Glutamatergic neuron (in vitro differentiated cells): ENCODE data around the gene TMA7. TPM values are rescaled to one million over a fixed set of nuclear protein-coding genes. Genes with fewer than 3 reads are reported as not detected.
"Not testable (repeated sequence)": the region's sequence is repeated elsewhere in the genome, so short reads cannot be mapped to it uniquely, and the experiment has no call there.

Experiments used
- DNase-seq: peaks from one replicate; pipeline ENCODE4 v3.0.0; 2022
- H3K27ac Mint-ChIP-seq: one replicate; pipeline ENCODE4 v1.8.0; 2020; ENCODE audit warnings: mild to moderate bottlenecking, mixed read lengths, inconsistent platforms; ENCODE audit not compliant: unreplicated experiment
- H3K27me3 Mint-ChIP-seq: one replicate; pipeline ENCODE4 v1.8.0; 2020; ENCODE audit warnings: mild to moderate bottlenecking, moderate library complexity, mixed read lengths, inconsistent platforms; ENCODE audit not compliant: unreplicated experiment
- H3K36me3 Mint-ChIP-seq: one replicate; pipeline ENCODE4 v1.8.0; 2020; ENCODE audit warnings: mild to moderate bottlenecking, mixed read lengths, inconsistent platforms; ENCODE audit not compliant: unreplicated experiment
- H3K4me1 Mint-ChIP-seq: one replicate; pipeline ENCODE4 v1.8.0; 2020; ENCODE audit warnings: mild to moderate bottlenecking, low read depth, mixed read lengths, inconsistent platforms; ENCODE audit not compliant: unreplicated experiment
- H3K4me3 Mint-ChIP-seq: one replicate; pipeline ENCODE4 v1.8.0; 2020; ENCODE audit warnings: mild to moderate bottlenecking, mixed read lengths, inconsistent platforms; ENCODE audit not compliant: unreplicated experiment
- H3K9me3 Mint-ChIP-seq: one replicate; pipeline ENCODE4 v1.8.0; 2020; ENCODE audit warnings: mild to moderate bottlenecking, moderate library complexity, mixed read lengths, inconsistent platforms; ENCODE audit not compliant: unreplicated experiment
- total RNA-seq: library from RNA; stranded (reverse); fragmentation: NEBNext Ultra II Directional; extraction: Animal tissue kit (Norgen Biotek cat#: 25700); gene quantifications from one replicate; pipeline ENCODE4 v1.2.1, GENCODE V29; 2021; ENCODE audit not compliant: unreplicated experiment
- TF ChIP-seq, protein P1 (sequence below): fragments of 200-600 bp; sonication (generic); IDR thresholded peaks from one replicate; pipeline ENCODE4 v1.5.0; 2021; ENCODE audit not compliant: partially characterized antibody, unreplicated experiment

TMA7 gene
- total RNA-seq, 1 donor from 2014 or later = 154 TPM

DNA sequence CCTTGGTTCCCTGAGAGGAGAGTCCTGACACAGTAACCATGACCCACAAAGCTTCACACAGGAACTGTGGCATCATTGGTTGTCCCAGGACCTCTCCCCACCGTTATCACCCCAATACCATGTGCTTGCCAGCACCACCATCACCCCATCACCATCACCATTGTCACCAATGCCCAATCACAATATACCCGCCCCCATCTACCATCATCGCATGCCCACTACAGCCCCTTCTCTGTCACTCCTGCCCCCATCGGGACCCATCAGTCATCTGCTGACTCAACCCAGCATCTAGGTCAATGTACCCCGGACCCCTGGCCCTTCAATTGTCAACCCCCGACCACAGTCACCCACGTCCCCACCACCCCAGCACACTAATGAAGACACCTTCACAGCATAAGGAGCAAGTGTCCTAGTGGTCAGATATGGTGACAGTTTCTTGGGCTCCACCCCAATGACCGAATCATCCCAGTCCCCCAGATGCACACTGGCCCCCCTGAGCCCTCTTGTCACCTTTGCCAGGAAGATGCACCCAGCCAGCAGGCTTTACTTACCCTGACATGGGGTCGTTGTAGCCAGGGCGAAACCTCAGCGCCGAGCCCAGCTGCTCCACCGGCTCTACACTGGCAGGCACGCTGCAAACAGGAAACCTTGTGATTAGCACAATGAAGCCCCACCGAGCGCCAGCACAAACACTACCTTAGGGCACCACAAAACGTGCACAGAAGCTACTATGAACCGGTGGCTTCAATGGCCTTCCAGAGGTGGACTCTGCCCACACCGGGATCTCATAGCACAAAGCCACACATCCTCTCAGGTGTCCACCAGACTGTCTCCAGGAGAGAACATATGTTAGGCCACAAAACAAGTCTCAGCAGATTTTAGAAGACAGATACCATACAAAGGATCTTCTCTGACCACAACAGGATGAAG lies 38.8 kb downstream of the TMA7 start:
- H3K27me3 Mint-ChIP-seq = peaks cover 7% of the 10 kb centered on the region
- peak overlapping the region; percentile 17 for H3K27ac Mint-ChIP-seq
- H3K4me3 Mint-ChIP-seq = no peak overlapping the region
- no peaks in the 10 kb centered on the region for H3K36me3 Mint-ChIP-seq
- peaks cover 9% of the 10 kb centered on the region for H3K4me1 Mint-ChIP-seq
- H3K9me3 Mint-ChIP-seq = peaks cover 4% of the 10 kb centered on the region
- DNase-seq = no peak
- TF ChIP-seq, protein P1, sequence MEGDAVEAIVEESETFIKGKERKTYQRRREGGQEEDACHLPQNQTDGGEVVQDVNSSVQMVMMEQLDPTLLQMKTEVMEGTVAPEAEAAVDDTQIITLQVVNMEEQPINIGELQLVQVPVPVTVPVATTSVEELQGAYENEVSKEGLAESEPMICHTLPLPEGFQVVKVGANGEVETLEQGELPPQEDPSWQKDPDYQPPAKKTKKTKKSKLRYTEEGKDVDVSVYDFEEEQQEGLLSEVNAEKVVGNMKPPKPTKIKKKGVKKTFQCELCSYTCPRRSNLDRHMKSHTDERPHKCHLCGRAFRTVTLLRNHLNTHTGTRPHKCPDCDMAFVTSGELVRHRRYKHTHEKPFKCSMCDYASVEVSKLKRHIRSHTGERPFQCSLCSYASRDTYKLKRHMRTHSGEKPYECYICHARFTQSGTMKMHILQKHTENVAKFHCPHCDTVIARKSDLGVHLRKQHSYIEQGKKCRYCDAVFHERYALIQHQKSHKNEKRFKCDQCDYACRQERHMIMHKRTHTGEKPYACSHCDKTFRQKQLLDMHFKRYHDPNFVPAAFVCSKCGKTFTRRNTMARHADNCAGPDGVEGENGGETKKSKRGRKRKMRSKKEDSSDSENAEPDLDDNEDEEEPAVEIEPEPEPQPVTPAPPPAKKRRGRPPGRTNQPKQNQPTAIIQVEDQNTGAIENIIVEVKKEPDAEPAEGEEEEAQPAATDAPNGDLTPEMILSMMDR = no peak

DNA sequence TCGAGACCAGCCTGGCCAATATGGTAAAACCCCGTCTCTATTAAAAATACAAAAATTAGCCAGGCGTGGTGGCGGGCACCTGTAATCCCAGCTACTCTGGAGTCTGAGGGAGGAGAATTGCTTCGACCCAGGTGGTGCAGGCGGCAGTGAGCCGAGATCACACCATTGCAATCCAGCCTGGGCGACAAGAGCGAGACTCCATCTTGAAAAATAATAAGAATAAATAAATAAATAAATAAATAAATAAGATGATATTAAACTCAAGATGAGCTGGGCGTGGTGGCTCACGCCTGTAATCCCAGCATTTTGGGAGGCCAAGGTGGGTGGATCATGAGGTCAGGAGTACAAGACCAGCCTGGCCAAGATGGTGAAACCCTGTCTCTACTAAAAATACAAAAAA lies 40.8 kb downstream of the TMA7 start:
- H3K27me3 Mint-ChIP-seq, H3K4me1 Mint-ChIP-seq, H3K27ac Mint-ChIP-seq, H3K4me3 Mint-ChIP-seq, H3K9me3 Mint-ChIP-seq, H3K36me3 Mint-ChIP-seq, DNase-seq: not testable (repeated sequence)

DNA sequence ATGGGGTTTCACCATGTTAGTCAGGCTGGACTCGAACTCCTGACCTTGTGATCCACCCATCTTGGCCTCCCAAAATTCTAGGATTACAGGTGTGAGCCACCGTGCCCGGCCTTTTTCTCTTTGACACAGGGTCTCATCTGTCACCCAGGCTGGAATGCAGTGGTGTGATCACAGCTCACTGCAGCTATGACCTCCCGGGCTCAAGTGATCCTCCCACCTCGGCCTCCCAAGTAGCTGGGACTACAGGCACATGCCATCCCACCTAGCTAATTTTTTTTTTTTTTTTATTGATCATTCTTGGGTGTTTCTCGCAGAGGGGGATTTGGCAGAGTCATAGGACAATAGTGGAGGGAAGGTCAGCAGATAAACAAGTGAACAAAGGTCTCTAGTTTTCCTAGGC lies 42.8 kb downstream of the TMA7 start:
- H3K4me3 Mint-ChIP-seq, H3K27me3 Mint-ChIP-seq, DNase-seq, H3K27ac Mint-ChIP-seq, H3K9me3 Mint-ChIP-seq, H3K4me1 Mint-ChIP-seq, H3K36me3 Mint-ChIP-seq: not testable (repeated sequence)

DNA sequence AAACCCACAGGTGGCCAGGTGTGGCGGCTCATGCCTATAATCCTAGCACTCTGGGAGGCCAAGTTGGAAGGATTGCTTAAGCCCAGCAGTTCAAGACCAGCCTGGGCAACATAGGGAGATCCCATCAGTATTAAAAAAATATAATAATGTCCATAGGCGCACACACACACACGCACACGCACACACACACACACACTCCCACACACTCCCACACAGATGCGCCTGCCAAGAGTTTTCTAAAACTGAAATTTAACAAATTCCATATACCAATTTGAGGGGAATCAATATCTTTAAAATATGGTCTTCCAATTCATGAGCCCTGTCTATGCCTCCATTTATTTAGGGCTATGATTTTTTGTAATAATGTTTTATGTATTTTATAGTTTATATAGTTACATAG lies 46.9 kb downstream of the TMA7 start:
- H3K27me3 Mint-ChIP-seq = peaks cover 3% of the 10 kb centered on the region
- no peak overlapping the region for H3K27ac Mint-ChIP-seq
- H3K4me3 Mint-ChIP-seq = no peak overlapping the region
- H3K9me3 Mint-ChIP-seq = peaks cover 4% of the 10 kb centered on the region
- TF ChIP-seq, protein P1 = no peak
- DNase-seq = no peak
- H3K4me1 Mint-ChIP-seq = no peaks in the 10 kb centered on the region
- no peaks in the 10 kb centered on the region for H3K36me3 Mint-ChIP-seq

DNA sequence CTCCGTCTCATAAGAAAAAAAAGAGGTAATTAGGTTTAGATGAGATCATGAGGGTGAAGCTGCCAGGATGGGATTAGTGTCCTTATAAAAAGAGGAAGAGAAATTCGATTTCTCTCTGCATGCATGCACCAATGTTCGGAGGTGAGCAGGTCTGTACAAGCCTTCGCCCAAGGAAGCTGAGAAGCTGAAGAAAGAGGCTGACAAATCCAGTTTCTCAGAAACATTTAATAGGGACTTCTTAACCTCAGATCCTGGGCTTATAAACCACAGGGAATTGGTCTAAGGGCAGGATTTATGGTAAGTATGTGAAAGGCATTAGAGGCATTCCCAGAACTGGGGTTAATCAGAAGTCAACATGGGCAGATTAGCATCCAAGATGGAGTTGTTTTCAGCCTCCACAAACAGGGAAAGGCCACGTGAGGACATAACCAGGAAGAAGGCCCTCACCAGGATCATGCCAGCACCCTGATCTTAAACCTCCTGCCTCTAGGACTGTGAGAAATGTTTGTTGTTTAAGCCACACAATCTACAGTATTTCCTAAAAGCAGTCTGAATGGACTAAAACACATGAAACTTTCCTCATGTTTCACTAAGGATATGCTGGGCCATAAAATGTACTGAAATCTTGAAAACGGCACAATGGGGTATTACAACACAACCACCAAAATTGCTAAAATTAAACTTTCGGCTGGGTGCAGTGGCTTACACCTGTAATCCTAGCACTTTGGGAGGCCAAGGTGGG lies 52.6 kb downstream of the TMA7 start:
- H3K36me3 Mint-ChIP-seq = peaks cover 1% of the 10 kb centered on the region
- no peaks in the 10 kb centered on the region for H3K9me3 Mint-ChIP-seq
- DNase-seq = no peak
- H3K27ac Mint-ChIP-seq = no peak overlapping the region
- H3K27me3 Mint-ChIP-seq = peaks cover 3% of the 10 kb centered on the region
- H3K4me3 Mint-ChIP-seq = no peak overlapping the region
- no peaks in the 10 kb centered on the region for H3K4me1 Mint-ChIP-seq
- TF ChIP-seq, protein P1 = no peak

DNA sequence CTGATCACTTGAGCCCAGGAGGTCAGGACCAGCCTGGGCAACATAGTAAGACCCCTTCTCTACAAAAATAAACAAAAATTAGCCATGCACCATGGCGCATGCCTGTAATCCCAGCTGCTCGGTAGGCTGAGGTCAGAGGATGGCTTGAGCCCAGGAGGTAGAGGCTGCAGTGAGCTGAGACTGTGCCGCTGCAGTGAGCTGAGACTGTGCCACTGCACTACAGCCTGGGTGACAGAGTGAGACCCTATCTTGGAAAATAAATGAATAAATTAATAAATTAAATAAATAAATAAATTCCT lies 53.1 kb downstream of the TMA7 start:
- H3K4me1 Mint-ChIP-seq = no peaks in the 10 kb centered on the region
- no peak for DNase-seq
- H3K27me3 Mint-ChIP-seq = peaks cover 4% of the 10 kb centered on the region
- H3K4me3 Mint-ChIP-seq = no peak overlapping the region
- TF ChIP-seq, protein P1 = no peak
- no peaks in the 10 kb centered on the region for H3K9me3 Mint-ChIP-seq
- H3K36me3 Mint-ChIP-seq = peaks cover 7% of the 10 kb centered on the region
- H3K27ac Mint-ChIP-seq = no peak overlapping the region
